Type B pancreatic cell (in vitro differentiated cells): ENCODE measurements around the gene PSMA3. TPM values are rescaled to one million over a fixed set of nuclear protein-coding genes. Genes with fewer than 3 reads are reported as not detected.
A peak's percentile ranks its signal among the peaks of the same experiment; 100 is the strongest.

Experiments
- DNase-seq: peaks from one replicate; pipeline ENCODE4 v3.0.0; 2021; ENCODE audit warnings: mixed read lengths; ENCODE audit not compliant: unreplicated experiment; ENCODE audit errors: extremely low spot score
- H3K27ac Mint-ChIP-seq: 2 replicates; pipeline ENCODE4 v1.8.0; 2021; ENCODE audit warnings: mild to moderate bottlenecking, mixed read lengths
- H3K27me3 Mint-ChIP-seq: 2 replicates; pipeline ENCODE4 v1.8.0; 2021; ENCODE audit warnings: mixed read lengths
- H3K36me3 Mint-ChIP-seq: 2 replicates; pipeline ENCODE4 v1.8.0; 2021; ENCODE audit warnings: mixed read lengths
- H3K4me1 Mint-ChIP-seq: one replicate; pipeline ENCODE4 v1.8.0; 2021; ENCODE audit warnings: mixed read lengths; ENCODE audit not compliant: unreplicated experiment
- H3K4me3 Mint-ChIP-seq: 2 replicates; pipeline ENCODE4 v1.8.0; 2021; ENCODE audit warnings: mild to moderate bottlenecking, mixed read lengths
- H3K9me3 Mint-ChIP-seq: 2 replicates; pipeline ENCODE4 v1.8.0; 2021; ENCODE audit warnings: mixed read lengths
- CTCF ChIP-seq: fragments of 200-600 bp; sonication (generic); conservative IDR thresholded peaks from 2 replicates; pipeline ENCODE4 v1.5.0; 2021; ENCODE audit warnings: antibody characterized with exemption, mild to moderate bottlenecking
- total RNA-seq: library from RNA; stranded (reverse); gene quantifications from 2 replicates; pipeline ENCODE4 v1.2.1, GENCODE V29; 2021; ENCODE audit warnings: low replicate concordance

Gene PSMA3
- total RNA-seq, 1 donor from 2014 or later, result 170 TPM

DNA sequence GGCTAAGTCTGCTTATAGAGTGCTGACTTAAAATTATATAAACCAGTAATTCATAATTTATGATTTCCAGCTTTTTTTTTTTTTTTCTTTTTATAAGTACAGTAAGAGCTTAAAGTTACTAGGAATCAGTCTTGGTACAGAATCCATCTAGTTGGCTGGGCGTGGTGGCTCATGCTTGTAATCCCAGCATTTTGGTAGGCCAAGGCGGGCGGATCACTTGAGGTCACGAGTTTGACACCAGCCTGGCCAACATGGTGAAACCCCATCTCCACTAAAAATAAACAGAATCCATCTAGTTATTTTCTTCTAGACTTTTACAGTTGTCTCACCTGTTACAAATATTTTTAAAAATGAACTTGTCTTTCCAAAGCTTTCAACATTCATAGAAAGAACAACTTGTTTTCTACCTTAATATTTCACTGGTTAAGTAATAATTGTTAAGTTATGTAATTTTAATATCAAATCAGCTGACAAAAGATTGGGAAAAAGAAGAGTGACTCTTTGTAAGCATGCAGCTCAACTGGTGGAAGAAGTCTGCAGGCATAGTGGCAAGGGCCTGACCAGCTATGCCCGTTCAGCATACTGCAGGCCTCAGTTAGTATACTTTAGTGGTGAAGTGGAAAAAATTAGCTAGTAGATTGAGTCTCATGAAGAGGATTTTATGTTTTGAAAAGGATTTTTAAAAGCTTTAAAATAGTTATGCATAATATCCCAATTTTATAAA, 17.4 kb upstream of the PSMA3 start:
- Mint-ChIP-seq H3K9me3 (no peaks in the 10 kb centered on the region), H3K36me3 (peaks cover 12% of the 10 kb centered on the region), H3K27me3 (no peaks in the 10 kb centered on the region)

DNA sequence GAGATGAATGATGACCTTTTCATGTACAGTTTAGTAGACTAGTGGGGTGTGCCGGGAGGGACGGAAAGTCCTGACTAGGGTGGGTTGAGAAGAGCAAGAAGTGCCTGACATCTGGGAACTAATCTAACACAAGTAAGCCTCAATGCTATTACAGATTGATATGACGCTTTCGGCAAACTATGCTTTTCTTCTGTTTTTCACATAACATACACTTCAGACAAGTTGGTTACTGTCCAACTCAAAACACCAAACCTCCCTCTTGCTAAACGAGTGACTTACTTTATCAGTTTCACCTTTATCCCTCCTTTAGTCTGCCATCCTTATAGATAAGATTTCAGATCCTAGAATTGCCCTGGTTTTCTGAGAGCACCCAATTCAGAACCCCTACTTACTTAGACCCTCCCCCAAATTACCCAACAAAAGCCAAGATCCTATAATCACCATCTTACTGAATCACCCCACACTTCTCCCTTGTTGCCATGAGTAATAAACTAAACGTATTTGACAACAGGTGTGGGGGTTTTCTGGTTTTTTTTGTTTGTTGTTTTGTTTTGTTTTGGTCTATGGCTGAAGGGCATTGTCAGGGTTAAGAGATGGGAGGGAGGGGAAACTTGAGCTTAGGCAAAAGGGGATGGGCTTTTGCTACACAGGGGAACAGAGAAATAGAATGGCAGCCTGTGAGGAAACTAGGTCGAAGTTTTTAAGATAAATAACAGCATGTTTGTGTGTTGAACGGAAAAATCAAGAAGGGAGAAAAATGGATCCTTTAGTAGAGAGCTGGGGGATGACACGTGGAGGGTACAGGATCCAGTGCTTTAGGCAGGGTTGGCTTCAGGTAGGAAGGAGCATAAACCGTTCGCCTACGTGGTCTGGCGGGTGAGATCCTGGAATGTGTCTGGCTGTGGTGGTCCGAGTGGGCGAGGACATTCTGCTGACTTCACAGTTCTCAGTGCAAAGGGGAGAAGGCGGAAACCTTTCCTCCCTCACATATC, 6.1 kb upstream of the PSMA3 start:
- Mint-ChIP-seq H3K27me3 (peaks cover 4% of the 10 kb centered on the region), H3K27ac (no peak overlapping the region), H3K36me3 (peaks cover under 1% of the 10 kb centered on the region), H3K4me1 (peaks cover 8% of the 10 kb centered on the region), H3K4me3 (no peak overlapping the region), H3K9me3 (no peaks in the 10 kb centered on the region)
- no peak for TF ChIP-seq CTCF
- DNase-seq, result no peak

More for the DNA sequence above, 17.4 kb upstream of the PSMA3 start:
- H3K4me3 Mint-ChIP-seq, result no peak overlapping the region
- H3K27ac Mint-ChIP-seq, result no peak overlapping the region
- no peak for TF ChIP-seq CTCF
- no peak for DNase-seq
- no peaks in the 10 kb centered on the region for H3K4me1 Mint-ChIP-seq

- no peak for TF ChIP-seq CTCF
- no peak overlapping the region for H3K27ac Mint-ChIP-seq
- peaks cover 15% of the 10 kb centered on the region for H3K4me1 Mint-ChIP-seq
- no peak overlapping the region for H3K4me3 Mint-ChIP-seq
- peaks cover 4% of the 10 kb centered on the region for H3K27me3 Mint-ChIP-seq
- H3K9me3 Mint-ChIP-seq, result no peaks in the 10 kb centered on the region
- DNase-seq, result peak; percentile 79
- H3K36me3 Mint-ChIP-seq, result no peaks in the 10 kb centered on the region
These were observed 5.1 kb upstream of the PSMA3 start for GRCh38 chr14:58239244-58240195.

GRCh38 chr14:58243790-58244555, 670 bp upstream of the PSMA3 start:
- H3K9me3 Mint-ChIP-seq, result no peaks in the 10 kb centered on the region

More at GRCh38 chr14:58243790-58244555, 670 bp upstream of the PSMA3 start:
- H3K36me3 Mint-ChIP-seq, result peaks cover 3% of the 10 kb centered on the region
- no peak for DNase-seq
- TF ChIP-seq CTCF, result no peak
- H3K4me1 Mint-ChIP-seq, result peaks cover 30% of the 10 kb centered on the region
- peak overlapping the region; percentile 99 for H3K27ac Mint-ChIP-seq
- peaks cover 4% of the 10 kb centered on the region for H3K27me3 Mint-ChIP-seq
- peak overlapping the region; percentile 96 for H3K4me3 Mint-ChIP-seq
